GM12878 (cell line): ENCODE data around the gene FDPS.

ENCODE experiments used
- CHD2 ChIP-seq: IDR thresholded peaks from 2 replicates; pipeline ENCODE4 v1.6.1; 2011; ENCODE audit warnings: low read depth, low read length, improper control_type of control experiment, borderline replicate concordance
- CTCF ChIP-seq, 3 experiments: IDR thresholded peaks in 2 of 3; conservative IDR thresholded peaks in 1 of 3; 2 replicates each; pipeline ENCODE4 v1.5.1; 2011; ENCODE audit warnings: low read depth in 3 of 3, low read length in 3 of 3, mild to moderate bottlenecking in 3 of 3, control low read depth in 2 of 3, moderate library complexity in 2 of 3, inconsistent platforms in 1 of 3, mixed read lengths in 1 of 3; ENCODE audit not compliant: control insufficient read depth in 2 of 3, insufficient read depth in 1 of 3; ENCODE audit errors: extremely low read depth in 1 of 3
- EED ChIP-seq: sonication (generic); IDR thresholded peaks from 2 replicates; pipeline ENCODE4 v1.6.1; 2016; ENCODE audit warnings: antibody characterized with exemption, low read depth
- EZH2 ChIP-seq: IDR thresholded peaks from 2 replicates; pipeline ENCODE4 v1.6.1; 2012; ENCODE audit warnings: low read depth, mild to moderate bottlenecking, control low read depth, inconsistent platforms, low read length, borderline replicate concordance; ENCODE audit not compliant: control insufficient read depth
- HDAC2 ChIP-seq: fragments of 200-600 bp; sonication (generic); IDR thresholded peaks from 2 replicates; pipeline ENCODE4 v1.6.1; 2017
- HDAC6 ChIP-seq: fragments of 200-600 bp; sonication (generic); IDR thresholded peaks from one replicate; pipeline ENCODE4 v1.8.0; 2017; ENCODE audit warnings: antibody characterized with exemption; ENCODE audit not compliant: unreplicated experiment
- HDGF ChIP-seq: fragments of 450-650 bp; IDR thresholded peaks from 2 replicates; pipeline ENCODE4 v1.6.1; 2016; ENCODE audit warnings: antibody characterized with exemption
- MAX ChIP-seq: IDR thresholded peaks from 2 replicates; pipeline ENCODE4 v1.6.1; 2012; ENCODE audit warnings: low read depth, low read length, improper control_type of control experiment
- NBN ChIP-seq: fragments of 450-650 bp; IDR thresholded peaks from 2 replicates; pipeline ENCODE4 v1.6.1; 2016
- PBX3 ChIP-seq: IDR thresholded peaks from 2 replicates; pipeline ENCODE4 v1.6.1; 2011; ENCODE audit warnings: mild to moderate bottlenecking, low read depth, low read length, moderate library complexity; ENCODE audit not compliant: insufficient replicate concordance
- POLR2AphosphoS5 ChIP-seq: IDR thresholded peaks from 2 replicates; pipeline ENCODE4 v1.6.1; 2011; ENCODE audit warnings: mild to moderate bottlenecking, low read length, inconsistent platforms
- SMAD5 ChIP-seq: IDR thresholded peaks from 2 replicates; pipeline ENCODE4 v1.6.1; 2016; ENCODE audit warnings: antibody characterized with exemption, low read depth
- ZBTB11 ChIP-seq: fragments of 450-650 bp; formaldehyde crosslinking; IDR thresholded peaks from 2 replicates; pipeline ENCODE4 v1.5.0; 2022; ENCODE audit warnings: mild to moderate bottlenecking, missing genetic modification characterization

GRCh38 chr1:155277902-155278688, 30.6 kb upstream of the FDPS start:
- TF ChIP-seq NBN (no peak), EED (no peak), POLR2AphosphoS5 (no peak), SMAD5 (no peak), EZH2 (no peak), MAX (no peak), HDGF (no peak), PBX3 (no peak), ZBTB11 (no peak), HDAC6 (no peak), CTCF (IDR thresholded peaks at IDR 0.05 in 2 of 3, conservative IDR thresholded peaks at IDR 0.05 in 1 of 3; ENCODE audit: control insufficient read depth in 2 of 3, extremely low read depth in 1 of 3, insufficient read depth in 1 of 3, low read depth in 3 of 3, low read length in 3 of 3) (peak; percentile 40 to 48 (median 41); a peak in 5 of 6 replicates), CHD2 (no peak), HDAC2 (no peak)
